ENCODE data around the gene CAPRIN2.
A peak's percentile ranks its signal among the peaks of the same experiment; 100 is the strongest.

CAPRIN2 gene

DNA sequence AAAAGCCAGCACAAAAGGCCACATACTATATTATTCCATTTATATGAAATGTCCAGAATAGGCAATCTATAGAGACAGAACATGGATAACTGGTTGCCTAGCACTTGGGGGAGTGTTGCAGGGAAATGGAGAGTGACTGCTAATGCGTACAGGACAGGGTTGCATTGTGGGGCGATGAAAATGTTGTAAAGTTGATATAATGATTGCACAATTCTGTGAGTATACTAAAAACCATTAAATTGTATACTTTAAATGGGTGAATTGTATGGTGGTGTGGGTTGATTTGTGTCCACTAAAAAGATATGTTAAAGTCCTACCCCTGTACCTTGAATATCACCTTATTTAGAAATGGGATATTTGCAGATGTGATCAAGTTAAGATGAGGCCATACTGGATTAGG, 7.0 kb upstream of the CAPRIN2 start:
- DNase-seq (ENCODE audit: low read depth): no peak
- H3K4me3 ChIP-seq (ENCODE audit: low read length): no peak overlapping the region
- no peak for TF ChIP-seq CTCF (conservative IDR thresholded peaks at IDR 0.05; ENCODE audit: low read depth, low read length)

- no peak for TF ChIP-seq CTCF (conservative IDR thresholded peaks at IDR 0.05; ENCODE audit: low read depth, low read length)
- no peak for DNase-seq (ENCODE audit: low read depth)
These were observed 2.6 kb upstream of the CAPRIN2 start for GRCh38 chr12:30757316-30757715.

DNA sequence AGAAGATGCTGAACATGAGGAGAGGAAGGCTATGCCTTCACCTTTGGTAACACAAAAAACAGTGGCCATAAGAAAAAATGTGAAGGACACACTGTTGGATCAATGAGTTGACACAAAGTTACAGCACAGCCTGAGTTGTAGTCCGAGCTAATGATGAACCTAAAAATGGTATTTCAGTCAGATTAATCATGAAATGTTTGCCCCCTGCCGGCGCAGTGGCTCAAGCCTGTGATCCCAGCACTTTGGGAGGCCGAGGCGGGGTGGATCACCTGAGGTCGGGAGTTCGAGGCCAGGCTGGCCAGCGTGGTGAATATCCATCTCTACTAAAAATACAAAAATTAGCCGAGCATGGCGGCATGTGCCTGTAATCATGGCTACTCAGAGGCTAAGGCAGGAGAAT, 1.3 kb upstream of the CAPRIN2 start:
- no peak for TF ChIP-seq CTCF (conservative IDR thresholded peaks at IDR 0.05; ENCODE audit: low read depth, low read length)
- no peak for DNase-seq (ENCODE audit: low read depth)
- no peak overlapping the region for H3K4me3 ChIP-seq (ENCODE audit: low read length)

More at GRCh38 chr12:30757316-30757715, 2.6 kb upstream of the CAPRIN2 start:
- H3K4me3 ChIP-seq (ENCODE audit: low read length): no peak overlapping the region

- H3K4me3 ChIP-seq (ENCODE audit: low read length): peak overlapping the region; percentile 82
- no peak for DNase-seq (ENCODE audit: low read depth)
- no peak for TF ChIP-seq CTCF (conservative IDR thresholded peaks at IDR 0.05; ENCODE audit: low read depth, low read length)
These were observed 628 bp upstream of the CAPRIN2 start for GRCh38 chr12:30755395-30755762.

DNA sequence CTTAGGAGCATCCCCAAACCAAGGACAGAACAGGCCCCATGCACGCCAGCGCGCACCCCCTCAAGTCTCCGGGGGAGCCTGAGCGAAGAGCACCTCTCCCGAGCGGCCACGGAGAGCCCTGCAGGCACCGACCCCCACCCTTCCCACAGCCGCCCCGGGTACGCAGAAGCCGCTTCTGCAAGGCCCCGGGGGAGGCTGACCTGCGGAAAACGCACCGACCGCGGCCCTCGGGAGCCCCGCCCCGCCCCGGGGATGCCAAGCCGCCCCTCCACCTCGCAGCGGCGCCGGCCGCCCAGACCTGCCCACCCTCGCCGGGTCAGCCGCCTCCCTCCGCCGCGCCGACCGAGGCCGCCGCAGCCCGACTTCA, 385 bp downstream of the CAPRIN2 start:
- no peak for DNase-seq (ENCODE audit: low read depth)
- no peak for TF ChIP-seq CTCF (conservative IDR thresholded peaks at IDR 0.05; ENCODE audit: low read depth, low read length)
- peak overlapping the region; percentile 88 for H3K4me3 ChIP-seq (ENCODE audit: low read length)

GRCh38 chr12:30753751-30754382, 884 bp downstream of the CAPRIN2 start:
- no peak for TF ChIP-seq CTCF (conservative IDR thresholded peaks at IDR 0.05; ENCODE audit: low read depth, low read length)
- peak overlapping the region; percentile 88 for H3K4me3 ChIP-seq (ENCODE audit: low read length)
- DNase-seq (ENCODE audit: low read depth): no peak

- no peak for DNase-seq (ENCODE audit: low read depth)
- peak overlapping the region; percentile 88 for H3K4me3 ChIP-seq (ENCODE audit: low read length)
- TF ChIP-seq CTCF (conservative IDR thresholded peaks at IDR 0.05; ENCODE audit: low read depth, low read length): peak; percentile 52
These were observed 1.5 kb downstream of the CAPRIN2 start for GRCh38 chr12:30753233-30753632.
